Stimulated activated CD8-positive, alpha-beta memory T cell treated with anti-CD3 and anti-CD28 coated beads, Interleukin-12 subunit alpha, Interleukin-12 subunit beta, amount 100 ng/mL, for 1 hour (primary cell): ENCODE results near the gene ADARB2.

Experiments
- DNase-seq: peaks from one replicate; pipeline ENCODE4 v3.0.0-alpha.2; 2020; ENCODE audit warnings: low read depth

Gene ADARB2

GRCh38 chr10:1204434-1205326 is 532.6 kb downstream of the ADARB2 start:
- no peak for DNase-seq

GRCh38 chr10:1203704-1204103 is 533.6 kb downstream of the ADARB2 start:
- no peak for DNase-seq

- DNase-seq, result no peak
These were observed 534.1 kb downstream of the ADARB2 start for GRCh38 chr10:1203216-1203615.

- DNase-seq, result no peak
These were observed 535.0 kb downstream of the ADARB2 start for GRCh38 chr10:1202343-1202742.

- no peak for DNase-seq
These were observed 536.2 kb downstream of the ADARB2 start for GRCh38 chr10:1200866-1201807.

GRCh38 chr10:1199897-1200721 is 537.2 kb downstream of the ADARB2 start:
- no peak for DNase-seq

GRCh38 chr10:1199345-1199673 is 538.0 kb downstream of the ADARB2 start:
- DNase-seq, result no peak

GRCh38 chr10:1198453-1199344 is 538.6 kb downstream of the ADARB2 start:
- DNase-seq, result no peak

GRCh38 chr10:1197384-1197783 is 539.9 kb downstream of the ADARB2 start:
- no peak for DNase-seq

- DNase-seq, result no peak
These were observed 540.7 kb downstream of the ADARB2 start for GRCh38 chr10:1196656-1197055.

GRCh38 chr10:1195828-1196227 is 541.5 kb downstream of the ADARB2 start:
- DNase-seq, result no peak

GRCh38 chr10:1194161-1194560 is 543.2 kb downstream of the ADARB2 start:
- DNase-seq, result no peak

- DNase-seq, result no peak
These were observed 543.8 kb downstream of the ADARB2 start for GRCh38 chr10:1193561-1193960.

GRCh38 chr10:1191752-1192151 is 545.6 kb downstream of the ADARB2 start:
- DNase-seq, result no peak

GRCh38 chr10:1190791-1191490 is 546.4 kb downstream of the ADARB2 start:
- DNase-seq, result no peak

- DNase-seq, result no peak
These were observed 547.3 kb downstream of the ADARB2 start for GRCh38 chr10:1190052-1190395.

- DNase-seq, result no peak
These were observed 547.9 kb downstream of the ADARB2 start for GRCh38 chr10:1189166-1190051.

- no peak for DNase-seq
These were observed 548.7 kb downstream of the ADARB2 start for GRCh38 chr10:1188558-1189135.
